ENCODE measurements around the gene SHISA4.

DNA sequence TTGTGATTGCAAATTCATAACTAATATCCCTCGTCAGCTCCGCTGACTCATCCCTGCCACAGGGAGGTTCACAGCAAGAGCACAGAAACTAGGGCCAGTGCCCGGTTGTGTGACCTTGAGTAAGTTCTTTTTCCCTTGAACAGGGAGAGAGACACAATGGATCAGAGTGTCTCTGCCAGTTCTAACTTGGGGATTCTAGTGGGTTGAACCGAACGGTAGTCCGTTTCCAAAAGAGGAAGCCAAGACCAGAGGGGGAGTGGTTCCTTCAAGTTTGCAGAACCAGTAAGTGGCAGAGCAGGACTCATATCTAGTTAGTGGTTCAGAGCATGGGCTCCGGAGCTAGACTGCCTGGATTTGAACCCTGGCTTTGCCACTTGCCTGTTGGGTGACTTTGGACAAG lies 4.9 kb upstream of the SHISA4 start:
- TF ChIP-seq POLR2AphosphoS5 (IDR thresholded peaks at IDR 0.05) (no peak), CTCF (IDR thresholded peaks at IDR 0.05; ENCODE audit: poor library complexity, severe bottlenecking) (no peak), MXI1 (conservative IDR thresholded peaks at IDR 0.05; ENCODE audit: poor library complexity, severe bottlenecking) (no peak), EP300 (conservative IDR thresholded peaks at IDR 0.05; ENCODE audit: poor library complexity, severe bottlenecking) (no peak), EZH2 (IDR thresholded peaks at IDR 0.05; ENCODE audit: borderline replicate concordance, insufficient read depth, low read length, poor library complexity, severe bottlenecking) (no peak), REST (IDR thresholded peaks at IDR 0.05; ENCODE audit: borderline replicate concordance) (no peak), TAF1 (IDR thresholded peaks at IDR 0.05; ENCODE audit: low read depth) (no peak), RAD21 (conservative IDR thresholded peaks at IDR 0.05) (no peak), SMC3 (conservative IDR thresholded peaks at IDR 0.05; ENCODE audit: poor library complexity) (no peak)
